Measurements from ENCODE around the gene PRSS16.
"Not testable (repeated sequence)": the region's sequence is repeated elsewhere in the genome, so short reads cannot be mapped to it uniquely, and the experiment has no call there.

PRSS16 gene

GRCh38 chr6:27209659-27210269 is 37.7 kb upstream of the PRSS16 start:
- DNase-seq: peak; percentile 21
- H3K36me3 ChIP-seq (replicated peaks): no peaks in the 10 kb centered on the region
- in situ Hi-C loops (cut with HindIII; ENCODE audit: low pct_ligation_motif_present, low sequenced_read_pairs): no loop called here
- TF ChIP-seq, protein P1, sequence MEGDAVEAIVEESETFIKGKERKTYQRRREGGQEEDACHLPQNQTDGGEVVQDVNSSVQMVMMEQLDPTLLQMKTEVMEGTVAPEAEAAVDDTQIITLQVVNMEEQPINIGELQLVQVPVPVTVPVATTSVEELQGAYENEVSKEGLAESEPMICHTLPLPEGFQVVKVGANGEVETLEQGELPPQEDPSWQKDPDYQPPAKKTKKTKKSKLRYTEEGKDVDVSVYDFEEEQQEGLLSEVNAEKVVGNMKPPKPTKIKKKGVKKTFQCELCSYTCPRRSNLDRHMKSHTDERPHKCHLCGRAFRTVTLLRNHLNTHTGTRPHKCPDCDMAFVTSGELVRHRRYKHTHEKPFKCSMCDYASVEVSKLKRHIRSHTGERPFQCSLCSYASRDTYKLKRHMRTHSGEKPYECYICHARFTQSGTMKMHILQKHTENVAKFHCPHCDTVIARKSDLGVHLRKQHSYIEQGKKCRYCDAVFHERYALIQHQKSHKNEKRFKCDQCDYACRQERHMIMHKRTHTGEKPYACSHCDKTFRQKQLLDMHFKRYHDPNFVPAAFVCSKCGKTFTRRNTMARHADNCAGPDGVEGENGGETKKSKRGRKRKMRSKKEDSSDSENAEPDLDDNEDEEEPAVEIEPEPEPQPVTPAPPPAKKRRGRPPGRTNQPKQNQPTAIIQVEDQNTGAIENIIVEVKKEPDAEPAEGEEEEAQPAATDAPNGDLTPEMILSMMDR (IDR thresholded peaks at IDR 0.05; ENCODE audit: low read depth, low read length, missing control alignments): no peak
- H3K4me3 ChIP-seq (ENCODE audit: low read depth, low read length): no peak overlapping the region
- H3K27me3 ChIP-seq (replicated peaks): no peaks in the 10 kb centered on the region
- H3K27ac ChIP-seq: no peak overlapping the region

- H3K27ac ChIP-seq; DNase-seq; in situ Hi-C loops (cut with HindIII; ENCODE audit: low pct_ligation_motif_present, low sequenced_read_pairs); H3K27me3 ChIP-seq (replicated peaks); H3K4me3 ChIP-seq (ENCODE audit: low read depth, low read length); H3K36me3 ChIP-seq (replicated peaks): not testable (repeated sequence)
Measured at GRCh38 chr6:27213091-27213517, 34.4 kb upstream of the PRSS16 start.

- Histone ChIP-seq H3K27me3 (replicated peaks) (no peaks in the 10 kb centered on the region), H3K27ac (no peak overlapping the region), H3K4me3 (ENCODE audit: low read depth, low read length) (peak overlapping the region; percentile 44), H3K36me3 (replicated peaks) (no peaks in the 10 kb centered on the region)
- peak; percentile 65 for DNase-seq
- TF ChIP-seq, protein P1 (IDR thresholded peaks at IDR 0.05; ENCODE audit: low read depth, low read length, missing control alignments): no peak
- in situ Hi-C loops (cut with HindIII; ENCODE audit: low pct_ligation_motif_present, low sequenced_read_pairs): no loop called here
Measured at GRCh38 chr6:27213544-27214125, 33.9 kb upstream of the PRSS16 start.

GRCh38 chr6:27214126-27214601 is 33.3 kb upstream of the PRSS16 start:
- Histone ChIP-seq H3K27ac (no peak overlapping the region), H3K4me3 (ENCODE audit: low read depth, low read length) (peak overlapping the region; percentile 44), H3K27me3 (replicated peaks) (no peaks in the 10 kb centered on the region), H3K36me3 (replicated peaks) (no peaks in the 10 kb centered on the region)
- TF ChIP-seq, protein P1 (IDR thresholded peaks at IDR 0.05; ENCODE audit: low read depth, low read length, missing control alignments): no peak
- peak; percentile 23 for DNase-seq
- in situ Hi-C loops (cut with HindIII; ENCODE audit: low pct_ligation_motif_present, low sequenced_read_pairs): no loop called here

GRCh38 chr6:27216874-27217273 is 30.6 kb upstream of the PRSS16 start:
- DNase-seq: no peak
- Histone ChIP-seq H3K4me3 (ENCODE audit: low read depth, low read length) (no peak overlapping the region), H3K36me3 (replicated peaks) (no peaks in the 10 kb centered on the region), H3K27me3 (replicated peaks) (no peaks in the 10 kb centered on the region), H3K27ac (no peak overlapping the region)
- TF ChIP-seq, protein P1 (IDR thresholded peaks at IDR 0.05; ENCODE audit: low read depth, low read length, missing control alignments): no peak
- in situ Hi-C loops (cut with HindIII; ENCODE audit: low pct_ligation_motif_present, low sequenced_read_pairs): no loop called here

DNA sequence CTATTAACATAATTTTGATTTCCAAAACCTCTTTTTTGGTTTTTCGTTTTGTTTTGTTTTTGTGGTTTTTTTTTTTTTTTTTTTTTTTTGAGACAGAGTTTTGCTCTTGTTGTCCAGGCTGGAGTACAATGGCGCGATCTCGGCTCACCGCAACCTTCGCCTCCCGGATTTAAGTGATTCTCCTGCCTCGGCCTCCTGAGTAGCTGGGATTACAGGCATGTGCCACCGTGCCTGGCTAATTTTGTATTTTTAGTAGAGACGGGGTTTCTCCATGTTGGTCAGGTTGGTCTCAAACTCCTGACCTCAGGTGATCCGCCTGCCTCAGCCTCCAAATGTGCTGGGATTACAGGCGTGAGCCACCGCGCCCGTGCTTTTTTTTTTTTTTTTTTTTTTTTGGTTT is 24.5 kb upstream of the PRSS16 start:
- H3K36me3 ChIP-seq (replicated peaks); H3K4me3 ChIP-seq (ENCODE audit: low read depth, low read length); DNase-seq; H3K27ac ChIP-seq; H3K27me3 ChIP-seq (replicated peaks); in situ Hi-C loops (cut with HindIII; ENCODE audit: low pct_ligation_motif_present, low sequenced_read_pairs): not testable (repeated sequence)

GRCh38 chr6:27224729-27225128 is 22.8 kb upstream of the PRSS16 start:
- no peaks in the 10 kb centered on the region for H3K27me3 ChIP-seq (replicated peaks)

More at GRCh38 chr6:27224729-27225128, 22.8 kb upstream of the PRSS16 start:
- Histone ChIP-seq H3K36me3 (replicated peaks) (no peaks in the 10 kb centered on the region), H3K4me3 (ENCODE audit: low read depth, low read length) (no peak overlapping the region), H3K27ac (no peak overlapping the region)
- TF ChIP-seq, protein P1 (IDR thresholded peaks at IDR 0.05; ENCODE audit: low read depth, low read length, missing control alignments): no peak
- no peak for DNase-seq
- in situ Hi-C loops (cut with HindIII; ENCODE audit: low pct_ligation_motif_present, low sequenced_read_pairs): no loop called here
